OCI-LY7 (cell line): ENCODE data around the gene ADAT2. TPM values are rescaled to one million over a fixed set of nuclear protein-coding genes. Genes with fewer than 3 reads are reported as not detected.
"Not testable (repeated sequence)": the region's sequence is repeated elsewhere in the genome, so short reads cannot be mapped to it uniquely, and the experiment has no call there.

Source experiments
- BruUV-seq: library from RNA; stranded (reverse); fragments of 400-500 nt; replicated peaks from 2 replicates; lab custom pipeline; 2021; lab: Mats Ljungman, UMichigan
- CTCF ChIA-PET: fragments of 300-600 bp; sonication (Branson Sonifier 250); formaldehyde crosslinking; loops from one replicate; lab custom pipeline; 2022; ENCODE audit warnings: antibody characterized with exemption; ENCODE audit not compliant: unreplicated experiment; lab: Charles Lee
- POLR2A ChIA-PET: fragments of 300-600 bp; sonication (Branson Sonifier 250); formaldehyde crosslinking; loops from one replicate; lab custom pipeline; 2022; ENCODE audit warnings: antibody characterized with exemption; lab: Charles Lee
- DNase-seq: peaks from one replicate; pipeline ENCODE4 v3.0.0-alpha.2; 2015; ENCODE audit warnings: low spot score
- H2AFZ ChIP-seq: fragments of 200-600 bp; sonication (generic), shearing (Covaris generic); 2 replicates; pipeline ENCODE4 v1.6.1; 2014; ENCODE audit warnings: mild to moderate bottlenecking, antibody characterized with exemption, low read length, moderate library complexity
- H3K27ac ChIP-seq: fragments of 200-600 bp; sonication (generic); 2 replicates; pipeline ENCODE4 v1.5.1; 2014; ENCODE audit warnings: mixed run types, low read depth, mild to moderate bottlenecking, moderate library complexity, low read length, inconsistent platforms; ENCODE audit not compliant: poor library complexity, severe bottlenecking
- H3K36me3 ChIP-seq: fragments of 200-600 bp; sonication (generic); 2 replicates; pipeline ENCODE4 v1.6.1; 2014; ENCODE audit warnings: mild to moderate bottlenecking, antibody characterized with exemption, low read length, moderate library complexity, mixed read lengths; ENCODE audit not compliant: insufficient read depth
- H3K4me1 ChIP-seq: fragments of 200-600 bp; sonication (generic); 2 replicates; pipeline ENCODE4 v1.5.1; 2014; ENCODE audit warnings: mild to moderate bottlenecking, low read length; ENCODE audit not compliant: insufficient read depth, poor library complexity, severe bottlenecking
- H3K4me2 ChIP-seq: fragments of 200-600 bp; sonication (generic); 2 replicates; pipeline ENCODE4 v1.6.1; 2014; ENCODE audit warnings: mild to moderate bottlenecking, low read length
- H3K4me3 ChIP-seq: fragments of 200-600 bp; sonication (generic); 2 replicates; pipeline ENCODE4 v1.5.1; 2014; ENCODE audit warnings: mild to moderate bottlenecking, low read depth, low read length; ENCODE audit not compliant: poor library complexity, severe bottlenecking
- H3K79me2 ChIP-seq: fragments of 200-600 bp; sonication (generic); 2 replicates; pipeline ENCODE4 v1.6.1; 2016; ENCODE audit warnings: low read depth, mild to moderate bottlenecking, low read length, moderate library complexity, mixed read lengths; ENCODE audit not compliant: insufficient read depth
- H3K9me2 ChIP-seq: fragments of 200-600 bp; sonication (generic); 2 replicates; pipeline ENCODE4 v1.6.1; 2016; ENCODE audit warnings: mild to moderate bottlenecking, low read length, mixed read lengths; ENCODE audit not compliant: insufficient read depth
- H3K9me3 ChIP-seq: fragments of 200-600 bp; sonication (generic); 2 replicates; pipeline ENCODE4 v1.6.1; 2014; ENCODE audit warnings: mild to moderate bottlenecking, mixed run types, low read length, mixed read lengths
- H4K20me1 ChIP-seq: fragments of 200-600 bp; sonication (generic); 2 replicates; pipeline ENCODE4 v1.6.1; 2014; ENCODE audit warnings: mild to moderate bottlenecking, antibody characterized with exemption, low read length, moderate library complexity, mixed read lengths; ENCODE audit not compliant: insufficient read depth
- EZH2phosphoT487 ChIP-seq: fragments of 200-600 bp; sonication (generic); IDR thresholded peaks from 2 replicates; pipeline ENCODE4 v1.6.1; 2018; ENCODE audit warnings: low read depth, borderline replicate concordance, mild to moderate bottlenecking, mixed run types, antibody characterized with exemption, low read length, moderate library complexity, mixed read lengths
- intact Hi-C: fragments of 100-400 bp; cut with micrococcal nuclease; formaldehyde crosslinking; loops from one replicate; pipeline ENCODE4 v1.10.0; 2022; ENCODE audit not compliant: unreplicated experiment
- total RNA-seq, 2 experiments: library from RNA; depleted of rRNA in 1 of 2; stranded (reverse); fragments of >200 nt in 1 of 2; shearing (Covaris generic) in 1 of 2; gene quantifications; 2 replicates each; pipeline ENCODE4 v1.2.3, GENCODE V29; 2014 to 2022
- TF ChIP-seq, protein P1 (sequence below): fragments of 200-600 bp; sonication (generic); conservative IDR thresholded peaks from 2 replicates; pipeline ENCODE4 v1.5.1; 2014; ENCODE audit warnings: mild to moderate bottlenecking, antibody characterized with exemption, low read length, moderate library complexity, mixed read lengths

ADAT2 gene
- total RNA-seq, 2 experiments from 2014 or later: 21.7 to 23.0 TPM

DNA sequence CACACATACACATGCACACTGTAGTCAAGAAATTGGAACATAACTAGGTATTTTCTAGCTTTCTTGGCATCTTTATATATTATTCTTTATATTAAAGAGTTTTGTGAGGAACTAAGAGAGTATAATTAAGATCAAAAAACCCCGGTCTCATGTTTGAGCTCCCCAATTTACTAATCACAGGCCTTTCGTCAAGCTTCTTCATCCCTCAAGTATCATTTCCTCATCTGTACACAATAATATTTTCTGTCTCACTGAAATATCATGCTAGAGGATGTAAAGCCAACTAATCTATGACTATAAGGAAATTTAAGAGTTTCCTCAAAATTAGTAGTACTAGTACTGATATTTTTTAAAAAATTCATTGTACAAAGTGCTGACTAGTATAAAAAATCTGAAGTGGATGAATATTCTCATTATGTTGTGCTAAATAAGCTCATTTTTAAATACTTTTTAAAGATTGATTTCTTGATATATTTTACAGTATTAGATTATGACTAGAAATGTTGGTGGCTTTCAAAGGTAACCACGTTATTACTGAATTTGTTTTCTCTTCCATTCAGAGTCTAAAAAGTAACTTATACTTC is 28.1 kb upstream of the ADAT2 start:
- BruUV-seq: no TSS peak
- POLR2A ChIA-PET: interaction anchor here (0.6 to 0.8 kb wide), 3 partner anchors 31 to 126 kb away, joined by 3 to 4 read pairs (median 3); no protein-coding TSS in a partner anchor
- CTCF ChIA-PET: no interaction called here
- Histone ChIP-seq H3K79me2 (no peaks in the 10 kb centered on the region), H3K4me2 (no peak overlapping the region), H2AFZ (no peak overlapping the region), H3K9me3 (no peaks in the 10 kb centered on the region), H4K20me1 (no peaks in the 10 kb centered on the region), H3K36me3 (peaks cover 61% of the 10 kb centered on the region), H3K4me1 (no peaks in the 10 kb centered on the region), H3K9me2 (peaks cover 6% of the 10 kb centered on the region; the same call in 1 of the 2 replicates), H3K27ac (no peak overlapping the region), H3K4me3 (no peak overlapping the region)
- TF ChIP-seq, protein P1, sequence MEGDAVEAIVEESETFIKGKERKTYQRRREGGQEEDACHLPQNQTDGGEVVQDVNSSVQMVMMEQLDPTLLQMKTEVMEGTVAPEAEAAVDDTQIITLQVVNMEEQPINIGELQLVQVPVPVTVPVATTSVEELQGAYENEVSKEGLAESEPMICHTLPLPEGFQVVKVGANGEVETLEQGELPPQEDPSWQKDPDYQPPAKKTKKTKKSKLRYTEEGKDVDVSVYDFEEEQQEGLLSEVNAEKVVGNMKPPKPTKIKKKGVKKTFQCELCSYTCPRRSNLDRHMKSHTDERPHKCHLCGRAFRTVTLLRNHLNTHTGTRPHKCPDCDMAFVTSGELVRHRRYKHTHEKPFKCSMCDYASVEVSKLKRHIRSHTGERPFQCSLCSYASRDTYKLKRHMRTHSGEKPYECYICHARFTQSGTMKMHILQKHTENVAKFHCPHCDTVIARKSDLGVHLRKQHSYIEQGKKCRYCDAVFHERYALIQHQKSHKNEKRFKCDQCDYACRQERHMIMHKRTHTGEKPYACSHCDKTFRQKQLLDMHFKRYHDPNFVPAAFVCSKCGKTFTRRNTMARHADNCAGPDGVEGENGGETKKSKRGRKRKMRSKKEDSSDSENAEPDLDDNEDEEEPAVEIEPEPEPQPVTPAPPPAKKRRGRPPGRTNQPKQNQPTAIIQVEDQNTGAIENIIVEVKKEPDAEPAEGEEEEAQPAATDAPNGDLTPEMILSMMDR: no peak
- no peak for TF ChIP-seq EZH2phosphoT487
- DNase-seq: no peak
- intact Hi-C loops: no loop called here

DNA sequence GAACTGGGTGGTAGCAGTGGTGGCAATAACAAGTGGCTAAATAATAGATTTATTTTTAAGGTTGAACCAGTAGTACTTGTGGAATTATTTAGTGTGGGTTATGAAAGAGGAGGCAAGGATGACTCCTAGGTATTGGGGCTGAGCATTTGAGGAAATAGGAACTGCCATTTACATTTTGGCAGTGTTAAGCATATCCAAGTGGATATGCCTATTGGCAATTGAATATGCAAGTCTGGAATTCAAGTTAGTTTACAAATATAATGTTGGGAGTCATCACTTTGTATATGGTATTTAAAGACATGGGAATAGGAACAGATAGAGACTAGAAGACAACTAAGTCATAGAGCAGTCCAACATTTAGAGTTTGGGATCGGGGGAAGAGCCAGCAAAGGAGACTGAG is 26.1 kb upstream of the ADAT2 start:
- Histone ChIP-seq H3K36me3 (peaks cover 80% of the 10 kb centered on the region), H2AFZ (no peak overlapping the region), H4K20me1 (no peaks in the 10 kb centered on the region), H3K4me1 (no peaks in the 10 kb centered on the region), H3K4me3 (no peak overlapping the region), H3K27ac (no peak overlapping the region), H3K9me2 (peaks cover 6% of the 10 kb centered on the region; the same call in 1 of the 2 replicates), H3K9me3 (no peaks in the 10 kb centered on the region), H3K4me2 (no peak overlapping the region), H3K79me2 (no peaks in the 10 kb centered on the region)
- no peak for TF ChIP-seq EZH2phosphoT487
- TF ChIP-seq, protein P1: no peak
- ChIA-PET POLR2A (no interaction called here), CTCF (interaction anchor here (0.6 kb wide), 1 partner anchor 273 kb away, joined by 3 read pairs; no protein-coding TSS in a partner anchor)
- DNase-seq: no peak
- intact Hi-C loops: no loop called here
- BruUV-seq: no TSS peak

DNA sequence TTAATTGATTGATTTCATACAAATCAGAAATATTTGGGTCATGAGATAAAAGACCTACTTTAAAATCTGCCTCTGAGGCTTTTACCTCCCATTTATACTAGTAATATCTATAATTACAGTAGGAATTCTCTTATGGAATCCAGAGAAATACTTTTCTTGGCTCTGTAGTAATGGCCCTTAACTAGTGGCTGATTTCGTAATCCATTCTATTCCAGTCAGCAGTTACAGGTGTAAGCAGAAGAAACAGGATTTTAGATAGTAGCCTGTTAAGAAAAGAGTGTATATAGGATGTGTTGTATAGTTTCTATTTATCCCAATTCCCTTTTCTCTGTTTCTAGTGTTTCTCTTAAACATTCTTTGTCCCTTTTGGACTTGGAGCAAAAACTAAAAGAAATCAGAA is 21.3 kb upstream of the ADAT2 start:
- no peak overlapping the region for H3K4me3 ChIP-seq
- intact Hi-C loops: no loop called here
- TF ChIP-seq, protein P1: no peak
- no peak for TF ChIP-seq EZH2phosphoT487
- BruUV-seq: no TSS peak
- no peaks in the 10 kb centered on the region for H3K9me2 ChIP-seq
- POLR2A ChIA-PET: no interaction called here
- H2AFZ ChIP-seq: no peak overlapping the region
- no peaks in the 10 kb centered on the region for H3K4me1 ChIP-seq
- peaks cover 50% of the 10 kb centered on the region for H3K36me3 ChIP-seq
- H3K27ac ChIP-seq: no peak overlapping the region
- no peaks in the 10 kb centered on the region for H3K9me3 ChIP-seq
- CTCF ChIA-PET: no interaction called here
- no peak overlapping the region for H3K4me2 ChIP-seq
- no peak for DNase-seq
- no peaks in the 10 kb centered on the region for H4K20me1 ChIP-seq
- no peaks in the 10 kb centered on the region for H3K79me2 ChIP-seq

DNA sequence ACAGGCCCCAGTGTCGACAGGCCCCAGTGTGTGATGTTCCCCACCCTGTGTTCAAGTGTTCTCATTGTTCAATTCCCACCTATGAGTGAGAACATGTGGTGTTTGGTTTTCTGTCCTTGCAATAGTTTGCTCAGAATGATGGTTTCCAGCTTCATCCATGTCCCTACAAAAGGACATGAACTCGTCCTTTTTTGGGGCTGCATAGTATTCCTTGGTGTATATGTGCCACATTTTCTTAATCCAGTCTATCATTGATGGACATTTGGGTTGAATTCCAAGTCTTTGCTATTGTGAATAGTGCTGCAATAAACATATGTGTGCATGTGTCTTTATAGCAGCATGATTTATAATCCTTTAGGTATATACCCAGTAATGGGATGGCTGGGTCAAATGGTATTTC is 18.3 kb upstream of the ADAT2 start:
- H3K4me3 ChIP-seq, H3K4me2 ChIP-seq, H3K4me1 ChIP-seq, BruUV-seq, H3K27ac ChIP-seq, H2AFZ ChIP-seq, H3K9me3 ChIP-seq, H3K9me2 ChIP-seq, CTCF ChIA-PET, H3K79me2 ChIP-seq, DNase-seq, intact Hi-C loops, H4K20me1 ChIP-seq: not testable (repeated sequence)
- peaks cover 43% of the 10 kb centered on the region for H3K36me3 ChIP-seq
- POLR2A ChIA-PET: interaction anchor here (0.8 kb wide), 1 partner anchor 920 kb away, joined by 4 read pairs; no protein-coding TSS in a partner anchor
